Measurements from ENCODE around the gene PTPRB.

The PTPRB gene

DNA sequence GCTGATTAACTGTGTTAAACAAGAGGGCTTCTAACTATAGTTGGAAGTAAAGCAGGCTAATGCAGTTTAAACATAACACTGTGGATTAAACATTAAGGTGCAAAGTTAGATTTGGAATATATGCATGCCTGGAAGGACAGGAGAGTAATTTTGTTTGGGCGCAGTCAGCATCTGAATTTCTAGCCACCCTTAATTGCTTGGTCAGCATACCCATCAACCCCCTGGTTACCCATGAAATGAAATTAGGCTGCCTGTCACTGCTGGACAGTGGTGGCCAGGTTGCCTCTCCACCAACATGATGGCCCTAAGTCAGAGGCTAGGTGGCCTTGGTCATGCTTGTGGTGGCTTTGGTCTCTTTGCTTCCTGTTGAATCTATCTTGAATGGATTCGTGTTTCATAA is 30.0 kb upstream of the PTPRB start:
- DNase-seq (ENCODE audit: low read depth, low spot score) = no peak
- no peak overlapping the region for H3K4me3 ChIP-seq (ENCODE audit: low read depth, low read length)
- TF ChIP-seq, protein P1, sequence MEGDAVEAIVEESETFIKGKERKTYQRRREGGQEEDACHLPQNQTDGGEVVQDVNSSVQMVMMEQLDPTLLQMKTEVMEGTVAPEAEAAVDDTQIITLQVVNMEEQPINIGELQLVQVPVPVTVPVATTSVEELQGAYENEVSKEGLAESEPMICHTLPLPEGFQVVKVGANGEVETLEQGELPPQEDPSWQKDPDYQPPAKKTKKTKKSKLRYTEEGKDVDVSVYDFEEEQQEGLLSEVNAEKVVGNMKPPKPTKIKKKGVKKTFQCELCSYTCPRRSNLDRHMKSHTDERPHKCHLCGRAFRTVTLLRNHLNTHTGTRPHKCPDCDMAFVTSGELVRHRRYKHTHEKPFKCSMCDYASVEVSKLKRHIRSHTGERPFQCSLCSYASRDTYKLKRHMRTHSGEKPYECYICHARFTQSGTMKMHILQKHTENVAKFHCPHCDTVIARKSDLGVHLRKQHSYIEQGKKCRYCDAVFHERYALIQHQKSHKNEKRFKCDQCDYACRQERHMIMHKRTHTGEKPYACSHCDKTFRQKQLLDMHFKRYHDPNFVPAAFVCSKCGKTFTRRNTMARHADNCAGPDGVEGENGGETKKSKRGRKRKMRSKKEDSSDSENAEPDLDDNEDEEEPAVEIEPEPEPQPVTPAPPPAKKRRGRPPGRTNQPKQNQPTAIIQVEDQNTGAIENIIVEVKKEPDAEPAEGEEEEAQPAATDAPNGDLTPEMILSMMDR (IDR thresholded peaks at IDR 0.05; ENCODE audit: insufficient read depth, low read length, missing control alignments) = no peak
- POLR2A ChIA-PET = no interaction called here
- CTCF ChIA-PET = interaction anchor here (0.6 to 0.9 kb wide), 2 partner anchors 362 to 576 kb away, joined by 3 read pairs; no protein-coding TSS in a partner anchor

DNA sequence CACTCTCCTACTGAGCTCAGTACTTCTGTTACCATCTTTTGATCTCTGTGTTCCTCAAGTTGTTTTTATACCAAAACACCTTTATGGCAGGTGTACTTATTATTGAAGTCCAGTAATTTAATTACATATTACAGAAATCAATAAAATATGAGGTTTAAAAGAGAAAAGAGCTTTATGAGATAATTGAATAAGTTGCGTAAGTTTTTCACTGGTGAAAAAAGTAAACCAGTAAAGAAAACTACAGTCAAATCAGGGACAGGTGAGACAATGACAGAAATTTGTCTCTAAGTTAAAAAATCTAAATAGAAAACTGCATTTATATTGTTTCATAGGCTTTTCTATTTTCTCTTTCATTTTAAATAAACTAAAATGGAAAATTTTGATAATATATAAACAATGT is 29.1 kb upstream of the PTPRB start:
- POLR2A ChIA-PET = no interaction called here
- TF ChIP-seq, protein P1 (IDR thresholded peaks at IDR 0.05; ENCODE audit: insufficient read depth, low read length, missing control alignments) = no peak
- H3K4me3 ChIP-seq (ENCODE audit: low read depth, low read length) = no peak overlapping the region
- CTCF ChIA-PET = interaction anchor here (1.4 kb wide), 1 partner anchor 20 kb away, joined by 3 read pairs; no protein-coding TSS in a partner anchor
- no peak for DNase-seq (ENCODE audit: low read depth, low spot score)

DNA sequence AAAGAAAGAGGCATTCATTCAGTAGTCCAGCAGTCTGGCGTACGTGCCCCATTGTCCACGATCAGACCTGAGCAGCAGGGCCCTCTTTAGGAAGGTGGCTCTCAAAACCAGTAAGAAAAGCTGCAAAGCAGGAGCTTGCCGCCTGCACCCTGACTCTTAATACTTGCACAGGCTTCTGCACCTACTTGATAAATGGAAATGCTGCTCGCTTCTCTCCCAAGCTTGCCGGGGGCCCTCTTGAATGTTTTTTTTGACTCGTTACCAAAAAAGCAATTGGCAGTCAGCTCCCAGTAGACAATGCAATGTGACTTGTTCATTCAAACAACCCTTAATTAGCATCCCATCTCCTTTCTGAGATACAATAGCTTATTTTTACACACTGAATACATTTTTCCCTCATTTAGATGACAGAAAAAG is 27.2 kb upstream of the PTPRB start:
- H3K4me3 ChIP-seq (ENCODE audit: low read depth, low read length) = no peak overlapping the region
- POLR2A ChIA-PET = no interaction called here
- CTCF ChIA-PET = interaction anchor here (0.6 to 1.0 kb wide), 3 partner anchors 40 to 60 kb away, joined by 3 read pairs; no protein-coding TSS in a partner anchor
- TF ChIP-seq, protein P1 (IDR thresholded peaks at IDR 0.05; ENCODE audit: insufficient read depth, low read length, missing control alignments) = no peak
- DNase-seq (ENCODE audit: low read depth, low spot score) = no peak

DNA sequence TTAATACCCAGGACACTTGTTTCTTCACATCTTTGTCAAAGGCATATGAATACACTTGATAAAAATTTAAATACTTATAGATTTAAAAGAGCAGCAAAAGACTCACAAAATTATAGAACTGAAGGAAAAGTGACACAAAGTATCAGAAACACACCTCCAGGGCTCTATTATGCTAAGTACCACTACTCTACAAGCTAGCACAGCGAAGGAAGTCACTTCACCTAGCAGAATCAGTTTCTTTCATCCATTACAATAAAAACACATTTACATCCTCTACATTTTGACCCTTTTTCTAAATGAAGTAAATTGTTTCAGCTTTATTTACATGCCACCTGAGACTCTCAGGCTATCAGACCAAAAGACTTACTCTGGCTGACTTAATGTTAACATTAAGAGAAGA is 26.6 kb upstream of the PTPRB start:
- no peak for DNase-seq (ENCODE audit: low read depth, low spot score)
- CTCF ChIA-PET = no interaction called here
- no peak overlapping the region for H3K4me3 ChIP-seq (ENCODE audit: low read depth, low read length)
- POLR2A ChIA-PET = no interaction called here
- TF ChIP-seq, protein P1 (IDR thresholded peaks at IDR 0.05; ENCODE audit: insufficient read depth, low read length, missing control alignments) = no peak

DNA sequence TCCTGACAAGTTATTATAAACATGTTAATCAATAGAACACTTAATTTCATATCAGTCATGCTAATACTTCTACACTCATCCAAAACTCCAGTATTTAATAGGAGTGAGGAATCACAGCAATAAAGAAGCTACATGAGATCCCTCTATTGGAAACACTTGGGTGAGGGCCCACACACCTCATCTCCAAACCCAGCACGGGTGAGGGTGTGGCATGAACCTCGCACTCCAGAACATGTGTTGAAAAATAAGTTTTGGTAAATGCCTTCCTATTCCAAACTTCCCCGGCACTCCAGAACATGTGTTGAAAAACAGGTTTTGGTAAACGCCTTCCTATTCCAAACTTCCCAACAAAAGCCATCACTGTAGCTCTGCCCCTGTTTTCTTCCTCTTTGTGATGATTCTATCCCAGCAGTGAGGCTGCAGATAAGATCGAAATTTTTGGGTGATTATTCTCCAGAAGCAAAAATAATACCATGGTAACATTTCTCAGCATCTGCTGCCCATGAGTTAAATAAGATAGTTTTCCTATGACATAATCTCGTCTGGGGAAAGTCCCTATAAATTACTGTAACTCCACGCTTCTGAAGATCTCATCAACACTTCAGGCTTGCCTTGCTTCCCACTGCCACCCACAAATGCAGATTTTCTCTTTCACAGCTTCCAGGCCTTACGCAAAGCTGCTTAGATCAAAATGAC is 24.4 kb upstream of the PTPRB start:
- ChIA-PET CTCF (no interaction called here), POLR2A (no interaction called here)
- H3K4me3 ChIP-seq (ENCODE audit: low read depth, low read length) = no peak overlapping the region
- TF ChIP-seq, protein P1 (IDR thresholded peaks at IDR 0.05; ENCODE audit: insufficient read depth, low read length, missing control alignments) = no peak
- peak; percentile 78 for DNase-seq (ENCODE audit: low read depth, low spot score)

DNA sequence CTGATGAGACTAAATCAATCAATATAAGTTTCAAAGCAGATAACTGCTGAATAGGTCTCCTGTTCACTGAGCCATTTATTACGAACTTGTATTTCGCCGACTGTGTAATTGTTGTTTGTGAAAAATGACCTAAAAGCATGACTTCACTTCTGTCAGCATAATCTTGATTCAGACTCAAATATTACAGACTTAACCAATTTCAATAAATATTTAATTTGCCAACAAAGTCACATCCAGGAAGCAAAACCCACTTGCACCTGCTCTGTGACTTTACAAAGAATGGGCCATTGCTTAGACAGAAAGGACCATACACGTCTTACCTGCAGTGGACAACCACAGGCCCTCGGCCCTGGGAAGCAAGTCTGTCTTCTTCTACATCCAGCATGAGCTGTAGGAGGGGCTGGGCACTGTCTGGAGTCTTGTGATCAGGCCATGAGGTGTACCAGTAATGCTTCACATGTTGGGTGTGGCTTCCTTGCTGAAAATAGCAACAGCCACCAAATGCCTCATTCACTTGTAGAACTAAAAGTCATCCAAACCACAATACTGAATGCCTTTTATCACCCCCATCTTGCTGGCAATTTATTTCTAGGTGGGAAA is 23.5 kb upstream of the PTPRB start:
- TF ChIP-seq, protein P1 (IDR thresholded peaks at IDR 0.05; ENCODE audit: insufficient read depth, low read length, missing control alignments) = no peak
- peak; percentile 59 for DNase-seq (ENCODE audit: low read depth, low spot score)
- CTCF ChIA-PET = no interaction called here

More for the DNA sequence above, 23.5 kb upstream of the PTPRB start:
- POLR2A ChIA-PET = no interaction called here
- no peak overlapping the region for H3K4me3 ChIP-seq (ENCODE audit: low read depth, low read length)
